Esophagus muscularis mucosa (tissue), 4 donors: Measurements from ENCODE around the gene CBLC.

Source experiments
- CTCF ChIP-seq, 3 experiments: fragments of 200-600 bp in 2 of 3; fragments of 450-650 bp in 1 of 3; sonication (generic) in 2 of 3; IDR thresholded peaks; one replicate each; pipeline ENCODE4 v1.5.1; 2017 to 2019; ENCODE audit warnings: antibody characterized with exemption in 3 of 3, mild to moderate bottlenecking in 2 of 3, moderate library complexity in 1 of 3
- EP300 ChIP-seq: sonication (generic); formaldehyde crosslinking; IDR thresholded peaks from one replicate; pipeline ENCODE4 v1.6.1; 2017; ENCODE audit warnings: antibody characterized with exemption
- POLR2A ChIP-seq: fragments of 450-650 bp; IDR thresholded peaks from one replicate; pipeline ENCODE4 v1.6.1; 2017; ENCODE audit warnings: antibody characterized with exemption, moderate library complexity, mild to moderate bottlenecking, low read depth
- POLR2AphosphoS5 ChIP-seq, 2 donors: sonication (generic); formaldehyde crosslinking; IDR thresholded peaks; one replicate each; pipeline ENCODE4 v1.6.1; 2017; ENCODE audit warnings: antibody characterized with exemption in 2 of 2

GRCh38 chr19:44767295-44768180 lies 10.2 kb upstream of the CBLC start:
- TF ChIP-seq CTCF (IDR thresholded peaks at IDR 0.05) (no peak), POLR2A (no peak), POLR2AphosphoS5 (IDR thresholded peaks at IDR 0.05) (no peak), EP300 (no peak)
